ENCODE data around the gene CREBBP. TPM values are rescaled to one million over a fixed set of nuclear protein-coding genes. Genes with fewer than 3 reads are reported as not detected.

The CREBBP gene
- total and polyA plus RNA-seq, 9 of the 15 experiments (the other 6 are each of a cell fraction or from before 2014, with no cell fraction given), result 0.70 to 24.8 (median 5.6) TPM

- Histone ChIP-seq H3K4me3 (no peak overlapping the region), H3K79me2 (ENCODE audit: control insufficient read depth, insufficient read depth, low read length) (peaks cover 82% of the 10 kb centered on the region), H3K27ac (ENCODE audit: extremely low read depth, low read depth, low read length) (no peak overlapping the region), H3K9ac (ENCODE audit: insufficient read depth in 1 of 2, low read depth in 2 of 2, low read length in 2 of 2) (no peak overlapping the region), H3K27me3 (ENCODE audit: control insufficient read depth in 2 of 2, insufficient read depth in 2 of 2, low read length in 2 of 2) (no peaks in the 10 kb centered on the region), H3K4me1 (replicated peaks in 1 of 2; ENCODE audit: control insufficient read depth in 2 of 2, insufficient read depth in 2 of 2, low read length in 2 of 2) (peaks cover 6 to 7% of the 10 kb centered on the region in 2 experiments), H3K9me3 (replicated peaks; ENCODE audit: control insufficient read depth, insufficient read depth, low read depth, low read length) (no peaks in the 10 kb centered on the region), H3K4me2 (ENCODE audit: insufficient read depth, low read length) (no peak overlapping the region), H4K20me1 (replicated peaks; ENCODE audit: control insufficient read depth, insufficient read depth, low read length) (peaks cover 36% of the 10 kb centered on the region), H3K9me1 (ENCODE audit: control insufficient read depth, insufficient read depth, low read length) (no peaks in the 10 kb centered on the region), H2AFZ (ENCODE audit: low read depth, low read length) (no peak overlapping the region), H3K36me3 (ENCODE audit: control insufficient read depth, insufficient read depth, low read length) (no peaks in the 10 kb centered on the region)
- no TSS peak for BruUV-seq (replicated peaks)
- 82% methylated on average over 3 of the region's 3 CpGs for WGBS (ENCODE audit: insufficient coverage, low coverage, missing lambda C conversion rate)
- FAIRE-seq, result no peak
- POLR2A ChIA-PET, result no interaction called here
- intact Hi-C loops (cut with micrococcal nuclease) (no loop called here), in situ Hi-C loops (cut with MboI) (no loop called here)
- ATAC-seq, result no peak
- CTCF ChIA-PET (ENCODE audit: low intra/inter-chr PET ratio), result no interaction called here
- no peak for TF ChIP-seq HNRNPK (IDR thresholded peaks at IDR 0.05; ENCODE audit: low read depth, low read length, poor library complexity, severe bottlenecking)
- TF ChIP-seq ZNF707 (CRISPR knock-in tag; conservative IDR thresholded peaks at IDR 0.05), result no peak
- TF ChIP-seq, protein P1, sequence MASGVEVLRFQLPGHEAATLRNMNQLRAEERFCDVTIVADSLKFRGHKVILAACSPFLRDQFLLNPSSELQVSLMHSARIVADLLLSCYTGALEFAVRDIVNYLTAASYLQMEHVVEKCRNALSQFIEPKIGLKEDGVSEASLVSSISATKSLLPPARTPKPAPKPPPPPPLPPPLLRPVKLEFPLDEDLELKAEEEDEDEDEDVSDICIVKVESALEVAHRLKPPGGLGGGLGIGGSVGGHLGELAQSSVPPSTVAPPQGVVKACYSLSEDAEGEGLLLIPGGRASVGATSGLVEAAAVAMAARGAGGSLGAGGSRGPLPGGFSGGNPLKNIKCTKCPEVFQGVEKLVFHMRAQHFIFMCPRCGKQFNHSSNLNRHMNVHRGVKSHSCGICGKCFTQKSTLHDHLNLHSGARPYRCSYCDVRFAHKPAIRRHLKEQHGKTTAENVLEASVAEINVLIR (CRISPR knock-in tag; IDR thresholded peaks at IDR 0.05), result no peak
- no peak for TF ChIP-seq CREB1 (IDR thresholded peaks at IDR 0.05)
- no peak for TF ChIP-seq CREB1 (CRISPR knock-in tag; IDR thresholded peaks at IDR 0.05)
- TF ChIP-seq IFI16 (CRISPR knock-in tag; IDR thresholded peaks at IDR 0.05), result no peak
- no peak for TF ChIP-seq CREB3L1 (IDR thresholded peaks at IDR 0.05; ENCODE audit: borderline replicate concordance, low read depth)
- no peak for TF ChIP-seq BCLAF1 (IDR thresholded peaks at IDR 0.05; ENCODE audit: borderline replicate concordance in 1 of 2, control insufficient read depth in 1 of 2, low read depth in 2 of 2, low read length in 1 of 2)
- TF ChIP-seq L3MBTL2 (IDR thresholded peaks at IDR 0.05), result no peak
- no peak for TF ChIP-seq ELF4 (CRISPR knock-in tag; IDR thresholded peaks at IDR 0.05)
- no peak for TF ChIP-seq PRPF4 (IDR thresholded peaks at IDR 0.05; ENCODE audit: insufficient read depth, low read depth, low read length, poor library complexity, severe bottlenecking)
- no peak for DNase-seq (ENCODE audit: extremely low read depth in 1 of 4, low spot score in 3 of 4)
These were observed 64.2 kb downstream of the CREBBP start for GRCh38 chr16:3816326-3816725.

All from K562 (cell line).